GM12878 (cell line): ENCODE results near the gene CDCA5. TPM values are rescaled to one million over a fixed set of nuclear protein-coding genes. Genes with fewer than 3 reads are reported as not detected.

ENCODE experiments used
- ASH2L ChIP-seq: fragments of 300-600, 200-600 bp; sonication (generic); IDR thresholded peaks from 2 replicates; pipeline ENCODE4 v1.6.1; 2017; ENCODE audit warnings: low read depth, mild to moderate bottlenecking, borderline replicate concordance
- BCLAF1 ChIP-seq: fragments of 450-650 bp; IDR thresholded peaks from 2 replicates; pipeline ENCODE4 v1.6.1; 2017; ENCODE audit warnings: antibody characterized with exemption, mild to moderate bottlenecking, moderate library complexity
- CBX5 ChIP-seq: sonication (generic); IDR thresholded peaks from 2 replicates; pipeline ENCODE4 v1.6.1; 2016; ENCODE audit warnings: low read depth, moderate library complexity, mild to moderate bottlenecking, inconsistent platforms
- CREB1 ChIP-seq: IDR thresholded peaks from 2 replicates; pipeline ENCODE4 v1.6.1; 2012; ENCODE audit warnings: low read depth, mild to moderate bottlenecking, inconsistent platforms
- NFIC ChIP-seq: IDR thresholded peaks from 2 replicates; pipeline ENCODE4 v1.6.1; 2012; ENCODE audit warnings: low read depth, mild to moderate bottlenecking, inconsistent platforms, low read length, moderate library complexity
- POU2F2 ChIP-seq: IDR thresholded peaks from 3 replicates; pipeline ENCODE4 v1.6.1; 2011; ENCODE audit warnings: low read depth, mild to moderate bottlenecking, low read length, borderline replicate concordance
- RAD51 ChIP-seq: fragments of 450-650 bp; IDR thresholded peaks from 2 replicates; pipeline ENCODE4 v1.6.1; 2016; ENCODE audit warnings: moderate library complexity, mild to moderate bottlenecking, inconsistent platforms
- YBX1 ChIP-seq: fragments of 450-650 bp; IDR thresholded peaks from 2 replicates; pipeline ENCODE4 v1.6.1; 2016; ENCODE audit warnings: antibody characterized with exemption
- YY1 ChIP-seq: IDR thresholded peaks from 2 replicates; pipeline ENCODE4 v1.6.1; 2011; ENCODE audit warnings: low read depth, mild to moderate bottlenecking, low read length
- ZBTB40 ChIP-seq: fragments of 450-650 bp; IDR thresholded peaks from 2 replicates; pipeline ENCODE4 v1.6.1; 2016; ENCODE audit warnings: mild to moderate bottlenecking, moderate library complexity, borderline replicate concordance
- polyA plus RNA-seq, 11 experiments: library from polyadenylated mRNA; depleted of rRNA in 4 of 11; unstranded in 6 of 11; stranded (reverse) in 5 of 11; fragments of >200 nt; fragmentation: Nextera tagmentation in 4 of 11; fragmentation: Illumina TruSeq in 1 of 11; extraction: Ambion mirVana in 4 of 11; extraction: Trizol in 1 of 11; gene quantifications; 1 replicate in 1 of 11; 2 replicates in 10 of 11; pipeline versions ENCODE4 v1.2.1 to v1.2.3, GENCODE V29; 2011 to 2016; ENCODE audit warnings: inconsistent platforms in 2 of 11, missing spikeins in 2 of 11, low read depth in 1 of 11
- total RNA-seq, 4 experiments: library from RNA; depleted of rRNA in 3 of 4; stranded (reverse); fragments of >200 nt in 3 of 4; fragmentation: Illumina TruSeq in 1 of 4; extraction: Trizol in 1 of 4; gene quantifications; 2 replicates each; pipeline versions ENCODE4 v1.2.1 to v1.2.3, GENCODE V29; 2013 to 2021
- TF ChIP-seq, protein P1 (sequence below): fragments of 450-650 bp; IDR thresholded peaks from 2 replicates; pipeline ENCODE4 v1.6.1; 2017; ENCODE audit warnings: mild to moderate bottlenecking
- TF ChIP-seq, protein P2 (sequence below): IDR thresholded peaks from 2 replicates; pipeline ENCODE4 v1.6.1; 2012; ENCODE audit warnings: improper control_type of control experiment, low read depth, low read length; ENCODE audit not compliant: insufficient replicate concordance

The CDCA5 gene
- total and polyA plus RNA-seq, 10 of the 15 experiments (the other 5 are each of a cell fraction or from before 2014, with no cell fraction given), result 21.2 to 107 (median 64.9) TPM

DNA sequence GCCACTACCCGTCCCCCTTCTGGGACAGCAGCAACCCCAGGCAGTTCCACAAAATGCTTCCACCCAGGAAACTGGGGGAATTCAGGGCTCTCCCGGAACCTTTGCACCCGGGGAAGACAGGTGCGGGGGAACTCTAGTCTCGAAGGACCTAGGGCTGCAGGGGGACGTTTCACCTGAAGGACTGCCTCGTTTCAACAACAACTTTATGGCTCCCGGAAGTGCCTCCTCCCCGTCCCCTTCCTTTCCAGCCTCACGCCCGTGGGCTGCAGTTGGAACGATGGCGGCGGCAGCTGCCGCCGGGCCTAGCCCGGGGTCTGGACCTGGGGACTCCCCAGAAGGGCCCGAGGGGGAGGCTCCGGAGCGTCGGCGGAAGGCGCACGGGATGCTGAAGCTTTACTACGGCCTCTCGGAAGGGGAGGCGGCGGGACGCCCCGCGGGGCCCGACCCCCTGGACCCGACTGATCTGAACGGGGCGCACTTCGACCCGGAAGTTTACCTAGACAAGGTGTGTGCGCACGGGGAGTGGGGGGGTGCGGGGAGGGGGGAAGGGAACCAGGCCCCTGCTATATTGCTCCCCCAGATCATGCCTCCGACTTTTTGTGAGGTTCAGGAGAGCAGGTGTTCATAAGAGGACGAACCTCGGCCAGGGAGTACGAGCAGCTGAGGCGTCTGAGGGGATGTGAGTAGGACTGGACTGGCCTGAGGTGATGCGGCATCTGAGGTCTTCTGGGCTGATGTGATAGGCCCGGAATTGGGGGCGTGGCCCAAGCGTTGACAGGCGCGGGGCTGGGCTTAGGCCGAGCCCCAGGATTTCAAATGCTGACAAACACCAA, 12.3 kb upstream of the CDCA5 start, which contains the start of gene VPS51 (continued):
- TF ChIP-seq ZBTB40, result peak; percentile 100
- peak; percentile 89 for TF ChIP-seq CREB1
- peak; percentile 97 for TF ChIP-seq CBX5
- TF ChIP-seq, protein P1, sequence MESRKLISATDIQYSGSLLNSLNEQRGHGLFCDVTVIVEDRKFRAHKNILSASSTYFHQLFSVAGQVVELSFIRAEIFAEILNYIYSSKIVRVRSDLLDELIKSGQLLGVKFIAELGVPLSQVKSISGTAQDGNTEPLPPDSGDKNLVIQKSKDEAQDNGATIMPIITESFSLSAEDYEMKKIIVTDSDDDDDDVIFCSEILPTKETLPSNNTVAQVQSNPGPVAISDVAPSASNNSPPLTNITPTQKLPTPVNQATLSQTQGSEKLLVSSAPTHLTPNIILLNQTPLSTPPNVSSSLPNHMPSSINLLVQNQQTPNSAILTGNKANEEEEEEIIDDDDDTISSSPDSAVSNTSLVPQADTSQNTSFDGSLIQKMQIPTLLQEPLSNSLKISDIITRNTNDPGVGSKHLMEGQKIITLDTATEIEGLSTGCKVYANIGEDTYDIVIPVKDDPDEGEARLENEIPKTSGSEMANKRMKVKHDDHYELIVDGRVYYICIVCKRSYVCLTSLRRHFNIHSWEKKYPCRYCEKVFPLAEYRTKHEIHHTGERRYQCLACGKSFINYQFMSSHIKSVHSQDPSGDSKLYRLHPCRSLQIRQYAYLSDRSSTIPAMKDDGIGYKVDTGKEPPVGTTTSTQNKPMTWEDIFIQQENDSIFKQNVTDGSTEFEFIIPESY, result peak; percentile 76; the same call in 1 of the 2 replicates
- peak; percentile 55; the same call in 1 of the 2 replicates for TF ChIP-seq NFIC
- TF ChIP-seq YBX1, result no peak
- 0 out of 2 replicates have a peak, but pooled peaks have one; percentile 11 for TF ChIP-seq RAD51
- TF ChIP-seq, protein P2, sequence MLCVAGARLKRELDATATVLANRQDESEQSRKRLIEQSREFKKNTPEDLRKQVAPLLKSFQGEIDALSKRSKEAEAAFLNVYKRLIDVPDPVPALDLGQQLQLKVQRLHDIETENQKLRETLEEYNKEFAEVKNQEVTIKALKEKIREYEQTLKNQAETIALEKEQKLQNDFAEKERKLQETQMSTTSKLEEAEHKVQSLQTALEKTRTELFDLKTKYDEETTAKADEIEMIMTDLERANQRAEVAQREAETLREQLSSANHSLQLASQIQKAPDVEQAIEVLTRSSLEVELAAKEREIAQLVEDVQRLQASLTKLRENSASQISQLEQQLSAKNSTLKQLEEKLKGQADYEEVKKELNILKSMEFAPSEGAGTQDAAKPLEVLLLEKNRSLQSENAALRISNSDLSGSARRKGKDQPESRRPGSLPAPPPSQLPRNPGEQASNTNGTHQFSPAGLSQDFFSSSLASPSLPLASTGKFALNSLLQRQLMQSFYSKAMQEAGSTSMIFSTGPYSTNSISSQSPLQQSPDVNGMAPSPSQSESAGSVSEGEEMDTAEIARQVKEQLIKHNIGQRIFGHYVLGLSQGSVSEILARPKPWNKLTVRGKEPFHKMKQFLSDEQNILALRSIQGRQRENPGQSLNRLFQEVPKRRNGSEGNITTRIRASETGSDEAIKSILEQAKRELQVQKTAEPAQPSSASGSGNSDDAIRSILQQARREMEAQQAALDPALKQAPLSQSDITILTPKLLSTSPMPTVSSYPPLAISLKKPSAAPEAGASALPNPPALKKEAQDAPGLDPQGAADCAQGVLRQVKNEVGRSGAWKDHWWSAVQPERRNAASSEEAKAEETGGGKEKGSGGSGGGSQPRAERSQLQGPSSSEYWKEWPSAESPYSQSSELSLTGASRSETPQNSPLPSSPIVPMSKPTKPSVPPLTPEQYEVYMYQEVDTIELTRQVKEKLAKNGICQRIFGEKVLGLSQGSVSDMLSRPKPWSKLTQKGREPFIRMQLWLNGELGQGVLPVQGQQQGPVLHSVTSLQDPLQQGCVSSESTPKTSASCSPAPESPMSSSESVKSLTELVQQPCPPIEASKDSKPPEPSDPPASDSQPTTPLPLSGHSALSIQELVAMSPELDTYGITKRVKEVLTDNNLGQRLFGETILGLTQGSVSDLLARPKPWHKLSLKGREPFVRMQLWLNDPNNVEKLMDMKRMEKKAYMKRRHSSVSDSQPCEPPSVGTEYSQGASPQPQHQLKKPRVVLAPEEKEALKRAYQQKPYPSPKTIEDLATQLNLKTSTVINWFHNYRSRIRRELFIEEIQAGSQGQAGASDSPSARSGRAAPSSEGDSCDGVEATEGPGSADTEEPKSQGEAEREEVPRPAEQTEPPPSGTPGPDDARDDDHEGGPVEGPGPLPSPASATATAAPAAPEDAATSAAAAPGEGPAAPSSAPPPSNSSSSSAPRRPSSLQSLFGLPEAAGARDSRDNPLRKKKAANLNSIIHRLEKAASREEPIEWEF, result no peak
- TF ChIP-seq BCLAF1, result no peak
- TF ChIP-seq ASH2L, result peak; percentile 90; the same call in 1 of the 2 replicates
- peak; percentile 92 for TF ChIP-seq POU2F2
- peak; percentile 96 for TF ChIP-seq YY1
